NCI-H187 (cell line): ENCODE data around the gene MYO1G.
"Not testable (repeated sequence)": the region's sequence is repeated elsewhere in the genome, so short reads cannot be mapped to it uniquely, and the experiment has no call there.

Source experiments
- DNase-seq, 2 experiments: peaks; one replicate each; lab custom pipeline; 2025; lab: John Stamatoyannopoulos, UW

The MYO1G gene

GRCh38 chr7:44978511-44979366 is at the start of gene MYO1G:
MYO1G (minus strand) TSS chr7:44979015; CDS start chr7:44978961, 54 bp downstream.
- DNase-seq = no peak

GRCh38 chr7:45028138-45028919 is 49.5 kb upstream of the MYO1G start:
- DNase-seq = no peak

DNA sequence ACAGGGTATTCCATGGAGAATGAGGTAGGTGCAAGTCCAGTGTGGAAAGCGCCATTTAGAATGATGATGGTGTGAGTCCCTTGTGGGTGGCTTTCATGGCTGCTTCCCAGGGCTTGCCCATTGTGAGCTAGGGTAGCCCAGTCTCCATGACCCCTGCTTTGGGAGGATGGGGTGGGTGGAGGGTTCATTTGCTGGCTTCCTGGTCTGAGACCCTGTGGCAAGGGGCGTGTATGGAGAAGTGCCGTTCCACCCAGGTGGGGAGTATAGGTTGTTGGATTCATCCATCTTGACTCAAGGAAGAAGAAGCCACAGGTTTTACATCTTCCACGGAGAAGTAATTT is 48.9 kb upstream of the MYO1G start:
- DNase-seq = no peak

- DNase-seq = no peak
Measured at GRCh38 chr7:45026984-45027773, 48.4 kb upstream of the MYO1G start.

GRCh38 chr7:45026013-45026412 is 47.2 kb upstream of the MYO1G start:
- no peak for DNase-seq

DNA sequence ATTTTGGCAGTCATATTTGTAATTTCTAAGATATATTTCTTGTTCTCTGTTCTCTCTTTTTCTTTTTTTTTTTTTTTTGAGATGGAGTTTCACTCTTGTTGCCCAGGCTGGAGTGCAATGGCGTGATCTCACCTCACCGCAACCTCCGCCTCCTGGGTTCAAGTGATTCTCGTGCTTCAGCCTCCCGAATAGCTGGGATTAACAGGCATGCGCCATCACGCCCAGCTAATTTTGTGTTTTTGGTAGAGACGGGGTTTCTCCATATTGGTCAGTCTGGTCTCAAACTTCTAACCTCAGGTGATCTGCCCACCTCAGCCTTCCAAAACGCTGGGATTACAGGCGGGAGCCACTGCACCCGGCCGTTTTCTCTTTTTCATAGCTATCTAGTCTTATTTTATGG is 46.7 kb upstream of the MYO1G start:
- not testable (repeated sequence) for DNase-seq

GRCh38 chr7:45024126-45024744 is 45.4 kb upstream of the MYO1G start:
- DNase-seq = no peak

DNA sequence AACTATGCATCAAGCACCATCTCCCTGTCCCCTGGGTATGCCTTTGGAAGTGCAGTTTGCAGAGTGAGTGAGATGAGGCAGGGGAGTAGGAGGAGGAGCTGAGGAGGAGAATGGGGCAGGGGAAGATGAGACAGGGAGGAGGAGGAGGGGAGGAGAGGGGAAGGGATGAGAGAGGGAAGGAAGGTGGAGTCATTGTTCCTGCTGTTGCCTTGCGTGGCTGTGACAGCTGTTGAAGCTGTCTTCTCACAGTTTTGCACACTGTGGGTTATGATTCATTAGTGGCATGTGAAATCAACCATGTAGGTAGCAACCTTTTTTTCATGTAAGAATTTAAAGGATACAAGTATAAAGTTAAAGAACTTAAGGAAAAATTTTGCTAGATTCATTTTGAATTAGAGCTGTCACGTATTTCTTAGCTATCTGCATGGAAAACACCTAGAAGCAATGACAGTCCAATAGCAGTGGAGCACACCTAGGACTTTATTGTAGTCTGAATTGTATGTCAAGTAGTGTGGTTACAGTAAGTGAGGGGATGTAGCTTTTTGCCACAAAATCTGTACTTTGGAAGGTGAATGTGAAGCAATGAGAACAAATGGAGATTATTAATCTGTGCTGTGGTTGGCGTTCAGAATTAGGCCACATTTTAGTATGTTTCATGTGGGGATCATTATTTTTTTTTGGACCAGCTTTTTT is 42.9 kb upstream of the MYO1G start:
- no peak for DNase-seq

DNA sequence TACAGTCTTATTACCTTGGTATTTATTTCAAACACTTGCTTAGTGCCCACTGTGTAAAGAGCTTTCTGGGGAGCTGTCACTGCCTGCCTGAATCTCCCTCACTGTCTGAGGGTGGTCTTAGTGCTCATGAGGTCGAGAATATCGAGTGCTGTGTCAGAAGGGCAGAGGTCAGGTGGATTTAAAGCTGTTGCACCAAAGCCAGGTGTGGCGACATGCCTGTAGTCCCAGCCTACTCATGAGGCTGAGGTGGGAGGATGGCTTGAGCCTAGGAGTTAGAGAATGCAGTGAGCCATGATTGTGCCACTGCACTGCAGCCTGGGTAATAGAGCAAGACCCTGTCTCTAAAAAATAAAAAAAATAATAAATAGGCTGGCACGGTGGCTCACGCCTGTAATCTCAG is 42.1 kb upstream of the MYO1G start:
- no peak for DNase-seq

DNA sequence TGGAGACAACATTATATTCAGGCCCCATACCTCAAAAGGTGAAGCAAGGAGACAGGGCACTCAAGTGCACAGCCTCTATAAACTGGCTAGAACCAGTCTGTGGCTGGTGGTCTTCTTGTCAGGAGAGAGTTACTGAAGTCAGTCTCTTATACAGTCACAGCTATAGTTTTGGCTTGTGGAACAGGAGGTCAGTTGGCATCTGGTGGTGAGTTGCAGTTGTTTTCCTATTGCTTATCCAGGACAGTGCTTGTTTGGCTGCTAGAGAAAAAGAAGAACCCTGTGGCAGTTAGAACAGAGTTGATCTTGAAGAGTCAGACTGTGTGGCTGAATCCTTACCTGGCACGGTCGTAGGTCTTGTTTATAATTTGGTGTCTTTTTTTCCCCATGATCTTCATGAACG is 38.4 kb upstream of the MYO1G start:
- no peak for DNase-seq

GRCh38 chr7:45015313-45015712 is 36.5 kb upstream of the MYO1G start:
- DNase-seq = no peak

DNA sequence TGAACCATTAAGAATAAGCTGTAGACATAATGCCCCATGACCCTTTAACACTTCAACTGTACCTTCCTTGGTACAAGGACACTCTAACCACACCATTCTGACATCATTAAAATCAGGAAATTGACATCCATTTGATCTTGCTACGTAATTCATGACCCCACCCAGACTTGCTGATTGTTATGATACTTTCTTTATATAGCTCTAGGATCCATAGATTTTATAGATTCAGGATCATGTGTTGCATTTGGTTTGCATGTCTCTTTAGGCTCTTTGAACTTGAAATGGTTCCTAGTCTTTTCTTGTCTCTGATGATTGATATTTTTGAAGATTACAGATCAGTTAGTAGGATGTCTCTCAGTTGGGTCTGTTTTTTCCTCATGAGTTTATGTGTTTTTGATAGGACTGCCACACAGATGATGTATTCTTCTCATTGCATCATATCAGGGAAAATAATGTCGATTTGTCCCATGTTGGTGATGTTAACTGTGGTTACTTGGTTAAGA is 34.7 kb upstream of the MYO1G start:
- no peak for DNase-seq

DNA sequence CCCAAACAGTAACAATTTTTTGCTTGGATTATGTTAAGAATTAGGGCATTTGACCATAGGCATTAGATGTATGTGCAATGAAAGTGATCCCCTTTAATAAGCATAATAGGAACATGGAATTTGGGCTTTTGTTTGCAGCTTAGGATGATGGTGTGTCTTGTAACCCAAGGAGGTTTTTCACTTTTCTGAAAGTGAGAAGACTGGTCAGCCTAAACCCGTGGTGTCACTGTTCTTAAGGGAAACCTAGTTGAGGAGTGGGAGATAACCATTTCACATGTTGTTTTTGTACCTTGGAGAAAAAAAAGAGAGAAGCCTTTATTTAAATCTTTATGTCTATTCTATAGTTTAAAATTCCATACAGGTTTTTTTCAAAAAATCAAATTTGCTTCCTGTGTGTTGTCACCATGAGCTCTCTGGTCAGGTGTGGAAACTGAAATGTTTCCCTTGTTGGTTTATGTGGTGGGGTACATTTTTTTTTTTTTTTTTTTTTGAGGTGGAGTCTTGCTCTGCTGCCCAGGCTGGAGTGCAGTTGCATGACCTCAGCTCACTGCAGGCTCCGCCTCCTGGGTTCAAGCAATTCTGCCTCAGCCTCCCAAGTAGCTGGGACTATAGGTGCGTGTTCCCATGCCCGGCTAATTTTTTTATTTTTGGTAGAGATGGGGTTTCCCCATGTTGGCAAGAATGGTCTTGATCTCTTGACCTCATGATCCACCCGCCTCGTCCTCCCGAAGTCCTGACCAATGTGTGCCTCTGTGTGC is 28.9 kb upstream of the MYO1G start:
- DNase-seq = no peak

DNA sequence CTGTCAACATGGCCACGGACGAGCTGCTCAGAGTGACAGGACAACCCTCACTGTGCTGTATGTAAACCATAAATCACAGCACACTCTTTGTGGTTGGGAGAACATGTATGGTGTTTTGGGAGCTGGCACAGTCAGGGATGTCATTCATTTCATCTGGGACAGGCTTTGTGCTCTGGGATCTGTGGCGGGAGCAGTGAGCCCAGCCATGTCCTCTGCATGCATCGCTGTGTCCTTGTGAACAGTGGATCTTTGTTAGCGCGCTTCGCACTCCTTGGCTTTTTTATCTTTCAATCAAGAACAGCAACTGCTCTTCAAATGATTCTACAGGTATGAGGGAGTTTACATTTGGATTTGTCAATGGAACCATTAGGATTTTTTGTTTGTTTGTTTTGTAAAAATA is 28.3 kb upstream of the MYO1G start:
- DNase-seq = no peak

GRCh38 chr7:45003789-45004188 is 25.0 kb upstream of the MYO1G start:
- DNase-seq = no peak

- no peak for DNase-seq
Measured at GRCh38 chr7:45001826-45002225, 23.0 kb upstream of the MYO1G start.

- DNase-seq = no peak
Measured at GRCh38 chr7:45001138-45001694, 22.4 kb upstream of the MYO1G start.

GRCh38 chr7:45000093-45001032 is 21.5 kb upstream of the MYO1G start, which contains the start of gene CCM2:
CCM2 (plus strand) TSS chr7:45000201; CDS start chr7:45000334, 133 bp downstream.
- no peak for DNase-seq
